HG03442 (cell line): ENCODE data around the gene PRADC1.

Experiments
- ATAC-seq: cut with Tn5 transposase; IDR thresholded peaks from one replicate; pipeline ENCODE4 v1.9.1; 2021; ENCODE audit warnings: mild to moderate bottlenecking, moderate library complexity; ENCODE audit not compliant: unreplicated experiment

PRADC1 gene

GRCh38 chr2:73259276-73259675 lies 26.2 kb upstream of the PRADC1 start:
- ATAC-seq: no peak

- no peak for ATAC-seq
These were observed 25.8 kb upstream of the PRADC1 start for GRCh38 chr2:73258913-73259215.

GRCh38 chr2:73258186-73258912 lies 25.3 kb upstream of the PRADC1 start:
- no peak for ATAC-seq

- no peak for ATAC-seq
These were observed 24.5 kb upstream of the PRADC1 start for GRCh38 chr2:73257425-73258125.

- ATAC-seq: no peak
These were observed 24.0 kb upstream of the PRADC1 start for GRCh38 chr2:73257021-73257420.

- no peak for ATAC-seq
These were observed 23.5 kb upstream of the PRADC1 start for GRCh38 chr2:73256618-73256922.

GRCh38 chr2:73255907-73256617 lies 23.0 kb upstream of the PRADC1 start:
- ATAC-seq: no peak

- no peak for ATAC-seq
These were observed 22.1 kb upstream of the PRADC1 start for GRCh38 chr2:73255007-73255644.

GRCh38 chr2:73254343-73255006 lies 21.4 kb upstream of the PRADC1 start:
- no peak for ATAC-seq

GRCh38 chr2:73253901-73254300 lies 20.9 kb upstream of the PRADC1 start:
- ATAC-seq: no peak

GRCh38 chr2:73253400-73253799 lies 20.4 kb upstream of the PRADC1 start:
- no peak for ATAC-seq

GRCh38 chr2:73252238-73253027 lies 19.4 kb upstream of the PRADC1 start:
- no peak for ATAC-seq

- no peak for ATAC-seq
These were observed 18.1 kb upstream of the PRADC1 start for GRCh38 chr2:73250872-73251846.

- no peak for ATAC-seq
These were observed 16.6 kb upstream of the PRADC1 start for GRCh38 chr2:73249636-73250035.

GRCh38 chr2:73246850-73247249 lies 13.8 kb upstream of the PRADC1 start:
- no peak for ATAC-seq

- ATAC-seq: no peak
These were observed 11.5 kb upstream of the PRADC1 start for GRCh38 chr2:73244580-73244979.

- ATAC-seq: no peak
These were observed 11.0 kb upstream of the PRADC1 start for GRCh38 chr2:73243884-73244570.

GRCh38 chr2:73239776-73240175 lies 6.7 kb upstream of the PRADC1 start:
- no peak for ATAC-seq

- ATAC-seq: no peak
These were observed 5.9 kb upstream of the PRADC1 start for GRCh38 chr2:73238976-73239375.
